ENCODE data around the gene THSD4. TPM values are rescaled to one million over a fixed set of nuclear protein-coding genes. Genes with fewer than 3 reads are reported as not detected.
A peak's percentile ranks its signal among the peaks of the same experiment; 100 is the strongest.

The THSD4 gene
- total and polyA plus RNA-seq, 9 of the 15 experiments (the other 6 are each of a cell fraction or from before 2014, with no cell fraction given): 0.04 TPM; not detected in 5

- TF ChIP-seq ZBTB40 (IDR thresholded peaks at IDR 0.05): peak; percentile 26; the same call in 1 of the 2 replicates
- no peak for TF ChIP-seq ZBTB40 (CRISPR knock-in tag; IDR thresholded peaks at IDR 0.05)
- 0 out of 2 replicates have a peak, but pooled peaks have one; percentile 34 for TF ChIP-seq ZBTB9 (CRISPR knock-in tag; IDR thresholded peaks at IDR 0.05)
- TF ChIP-seq SFPQ (IDR thresholded peaks at IDR 0.05; ENCODE audit: low read depth, low read length): no peak
- TF ChIP-seq GATAD2A (IDR thresholded peaks at IDR 0.05): no peak
- TF ChIP-seq ZNF197 (CRISPR knock-in tag; IDR thresholded peaks at IDR 0.05; ENCODE audit: low read depth): 0 out of 2 replicates have a peak, but pooled peaks have one; percentile 50
- peak; percentile 95 for TF ChIP-seq ATF4 (CRISPR knock-in tag; IDR thresholded peaks at IDR 0.05)
- no peak for TF ChIP-seq HDAC8 (tag; IDR thresholded peaks at IDR 0.05)
- 0 out of 2 replicates have a peak, but pooled peaks have one; percentile 72 for TF ChIP-seq ZNF184 (CRISPR knock-in tag; IDR thresholded peaks at IDR 0.05)
- TF ChIP-seq DMBX1 (CRISPR knock-in tag; IDR thresholded peaks at IDR 0.05; ENCODE audit: borderline replicate concordance): peak; percentile 39; the same call in 1 of the 2 replicates
- 0 out of 2 replicates have a peak, but pooled peaks have one; percentile 80 for TF ChIP-seq ZNF584 (CRISPR knock-in tag; IDR thresholded peaks at IDR 0.05; ENCODE audit: low read depth)
- TF ChIP-seq ZNF239 (CRISPR knock-in tag; IDR thresholded peaks at IDR 0.05): peak; percentile 43
- no peak for TF ChIP-seq L3MBTL2 (IDR thresholded peaks at IDR 0.05)
- no peak for TF ChIP-seq CEBPG (CRISPR knock-in tag; IDR thresholded peaks at IDR 0.05)
- peak; percentile 87 to 92 for TF ChIP-seq CEBPG (tag; conservative IDR thresholded peaks at IDR 0.05 in 1 of 2, IDR thresholded peaks at IDR 0.05 in 1 of 2)
Measured at GRCh38 chr15:71242292-71242691, 127.0 kb downstream of the THSD4 start (continued).
